Neural progenitor cell (in vitro differentiated cells): ENCODE results near the gene JAZF1.

ENCODE experiments used
- EZH2 ChIP-seq: fragments of 200-600 bp; sonication (generic); IDR thresholded peaks from 2 replicates; pipeline ENCODE4 v1.6.1; 2017; ENCODE audit warnings: antibody characterized with exemption, mild to moderate bottlenecking, moderate library complexity
- EZH2phosphoT487 ChIP-seq: fragments of 200-600 bp; sonication (generic); IDR thresholded peaks from 2 replicates; pipeline ENCODE4 v1.6.1; 2017; ENCODE audit warnings: antibody characterized with exemption
- TF ChIP-seq, protein P1 (sequence below): fragments of 200-600 bp; sonication (generic); IDR thresholded peaks from 2 replicates; pipeline ENCODE4 v1.5.1; 2017; ENCODE audit warnings: antibody characterized with exemption, mild to moderate bottlenecking

DNA sequence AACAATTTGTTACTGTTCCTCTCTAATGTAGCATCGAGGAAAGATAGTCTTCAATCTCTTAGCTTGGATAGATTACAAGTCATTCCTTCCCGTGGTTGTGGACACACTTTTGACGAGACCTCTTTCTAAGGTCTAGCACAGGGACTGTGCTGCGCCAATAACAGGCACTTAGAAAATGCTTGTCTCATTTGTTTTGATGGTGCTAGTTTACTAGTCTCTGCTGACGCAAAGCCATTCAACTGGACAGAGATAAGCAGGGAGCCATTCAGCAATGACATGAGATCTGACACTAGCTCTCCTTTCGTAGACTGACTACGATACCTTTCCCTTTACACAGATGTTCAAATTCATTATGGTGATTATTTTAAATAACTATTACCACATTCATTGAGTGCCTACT, 6.4 kb upstream of the JAZF1 start:
- TF ChIP-seq, protein P1, sequence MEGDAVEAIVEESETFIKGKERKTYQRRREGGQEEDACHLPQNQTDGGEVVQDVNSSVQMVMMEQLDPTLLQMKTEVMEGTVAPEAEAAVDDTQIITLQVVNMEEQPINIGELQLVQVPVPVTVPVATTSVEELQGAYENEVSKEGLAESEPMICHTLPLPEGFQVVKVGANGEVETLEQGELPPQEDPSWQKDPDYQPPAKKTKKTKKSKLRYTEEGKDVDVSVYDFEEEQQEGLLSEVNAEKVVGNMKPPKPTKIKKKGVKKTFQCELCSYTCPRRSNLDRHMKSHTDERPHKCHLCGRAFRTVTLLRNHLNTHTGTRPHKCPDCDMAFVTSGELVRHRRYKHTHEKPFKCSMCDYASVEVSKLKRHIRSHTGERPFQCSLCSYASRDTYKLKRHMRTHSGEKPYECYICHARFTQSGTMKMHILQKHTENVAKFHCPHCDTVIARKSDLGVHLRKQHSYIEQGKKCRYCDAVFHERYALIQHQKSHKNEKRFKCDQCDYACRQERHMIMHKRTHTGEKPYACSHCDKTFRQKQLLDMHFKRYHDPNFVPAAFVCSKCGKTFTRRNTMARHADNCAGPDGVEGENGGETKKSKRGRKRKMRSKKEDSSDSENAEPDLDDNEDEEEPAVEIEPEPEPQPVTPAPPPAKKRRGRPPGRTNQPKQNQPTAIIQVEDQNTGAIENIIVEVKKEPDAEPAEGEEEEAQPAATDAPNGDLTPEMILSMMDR: no peak
- TF ChIP-seq EZH2phosphoT487 (no peak), EZH2 (no peak)
